NT2/D1 (cell line): ENCODE results near the gene KRTAP10-9.
"Not testable (repeated sequence)": the region's sequence is repeated elsewhere in the genome, so short reads cannot be mapped to it uniquely, and the experiment has no call there.

Experiments used
- DNase-seq: peaks from one replicate; pipeline ENCODE4 v3.0.0-alpha.2; 2011; ENCODE audit warnings: low read depth, low spot score
- H3K27me3 ChIP-seq: 2 replicates; pipeline ENCODE4 v1.6.0; 2011; ENCODE audit warnings: mild to moderate bottlenecking; ENCODE audit not compliant: insufficient read length, insufficient read depth
- H3K36me3 ChIP-seq: 2 replicates; pipeline ENCODE4 v1.6.1; 2011; ENCODE audit warnings: mild to moderate bottlenecking, low read length, mixed read lengths; ENCODE audit not compliant: insufficient read depth, insufficient read length
- H3K4me1 ChIP-seq: 2 replicates; pipeline ENCODE4 v1.5.1; 2011; ENCODE audit not compliant: insufficient read depth, insufficient read length
- H3K4me3 ChIP-seq: 2 replicates; pipeline ENCODE4 v1.5.1; 2011; ENCODE audit warnings: low read depth; ENCODE audit not compliant: insufficient read length
- H3K9ac ChIP-seq: 2 replicates; pipeline ENCODE4 v1.6.0; 2011; ENCODE audit warnings: low read depth; ENCODE audit not compliant: insufficient read length
- H3K9me3 ChIP-seq: 2 replicates; pipeline ENCODE4 v1.5.1; 2011; ENCODE audit warnings: mild to moderate bottlenecking, low read length; ENCODE audit not compliant: insufficient read depth
- SUZ12 ChIP-seq: IDR thresholded peaks from 2 replicates; pipeline ENCODE4 v1.6.1; 2011; ENCODE audit not compliant: insufficient read length, insufficient read depth; ENCODE audit errors: extremely low read depth
- YY1 ChIP-seq: IDR thresholded peaks from 2 replicates; pipeline ENCODE4 v1.6.1; 2011; ENCODE audit not compliant: insufficient read length, insufficient read depth
- ZNF274 ChIP-seq: IDR thresholded peaks from 2 replicates; pipeline ENCODE4 v1.6.1; 2011; ENCODE audit warnings: mild to moderate bottlenecking, low read depth, low read length

Gene KRTAP10-9

DNA sequence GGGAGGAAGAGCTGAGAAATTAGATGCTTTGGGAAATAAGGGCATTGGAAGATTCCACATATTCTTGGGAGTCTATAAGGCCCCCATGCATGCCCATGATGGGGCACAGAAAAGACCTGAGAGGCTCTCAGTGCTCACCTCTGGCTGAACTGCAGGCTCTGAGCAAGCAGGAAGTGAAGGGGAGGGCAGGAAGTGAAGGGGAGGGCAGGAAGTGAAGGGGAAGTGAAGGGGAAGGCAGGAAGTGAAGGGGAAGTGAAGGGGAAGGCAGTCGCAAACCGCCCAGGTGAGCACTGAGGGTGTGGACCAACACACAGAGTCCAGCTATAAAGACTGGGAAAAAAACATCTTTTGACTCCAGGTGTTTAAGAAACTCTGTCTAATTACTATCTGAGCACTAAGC lies 3.5 kb downstream of the KRTAP10-9 start:
- Histone ChIP-seq H3K4me3 (no peak overlapping the region), H3K9me3 (peaks cover 18% of the 10 kb centered on the region), H3K27me3 (no peaks in the 10 kb centered on the region), H3K9ac (no peak overlapping the region), H3K36me3 (no peaks in the 10 kb centered on the region), H3K4me1 (peaks cover 12% of the 10 kb centered on the region)
- no peak for DNase-seq
- no peak for TF ChIP-seq ZNF274
- TF ChIP-seq SUZ12: no peak
- no peak for TF ChIP-seq YY1

DNA sequence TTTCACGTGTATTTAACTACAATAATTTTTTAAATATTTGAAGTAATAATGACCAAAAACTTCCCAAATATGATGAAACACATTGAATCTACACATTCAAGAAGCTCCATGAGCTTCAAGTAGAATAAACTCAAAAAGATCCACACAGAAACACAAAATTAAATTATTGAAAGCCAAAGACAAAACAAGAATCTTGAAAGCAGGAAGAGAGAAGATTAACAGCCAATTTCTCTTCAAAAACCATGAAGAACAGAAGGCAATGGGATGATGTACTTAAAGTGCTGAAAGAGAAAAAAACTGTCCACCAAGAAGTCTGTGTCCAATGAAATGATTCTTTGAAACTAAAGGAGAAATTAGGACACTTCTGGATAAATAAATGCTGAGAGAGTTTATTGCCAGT lies 5.2 kb downstream of the KRTAP10-9 start:
- Histone ChIP-seq H3K9me3 (peaks cover 14% of the 10 kb centered on the region; the same call in 1 of the 2 replicates), H3K9ac (no peak overlapping the region), H3K36me3 (no peaks in the 10 kb centered on the region), H3K4me3 (no peak overlapping the region), H3K27me3 (no peaks in the 10 kb centered on the region), H3K4me1 (peaks cover 10% of the 10 kb centered on the region)
- TF ChIP-seq YY1 (no peak), SUZ12 (no peak), ZNF274 (no peak)
- DNase-seq: no peak

DNA sequence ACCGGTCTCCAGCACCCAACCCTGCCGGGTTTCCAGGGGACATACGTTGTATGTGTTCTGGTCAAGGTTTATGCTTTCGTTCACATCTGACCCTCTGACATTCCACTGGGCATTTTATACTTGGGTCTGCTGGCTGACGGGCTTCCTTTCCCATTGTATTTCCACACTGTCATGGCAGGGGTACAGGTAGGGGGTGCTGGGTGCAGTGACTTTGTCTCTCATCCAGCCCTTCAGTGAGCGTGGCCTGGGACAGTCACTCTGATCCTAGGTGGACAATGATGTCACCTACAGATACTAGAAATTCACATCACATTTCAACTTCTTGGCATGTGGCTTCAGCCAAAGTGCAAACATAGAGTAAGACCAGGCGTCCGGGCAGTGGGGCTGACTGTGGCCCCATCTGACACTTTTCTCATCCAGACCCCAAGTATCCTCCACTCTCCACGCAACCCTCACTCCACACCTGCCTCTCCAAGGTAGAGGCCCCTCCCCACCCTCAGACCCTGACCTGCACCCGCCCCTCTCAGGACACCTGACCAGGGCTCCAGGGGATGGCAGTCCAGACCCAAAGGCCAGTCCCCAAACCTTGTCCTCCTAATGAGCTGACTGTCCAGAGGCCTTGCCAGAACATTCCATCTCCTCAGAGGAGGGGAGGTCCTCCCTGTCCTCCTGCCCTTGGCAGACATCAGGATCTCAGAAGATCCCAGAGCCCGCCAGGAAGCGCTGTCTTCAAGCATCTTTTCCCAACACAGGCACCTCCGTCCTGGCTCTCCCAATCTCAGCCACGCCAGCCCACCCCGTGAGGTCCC lies 9.5 kb downstream of the KRTAP10-9 start:
- Histone ChIP-seq H3K9me3 (peaks cover 24% of the 10 kb centered on the region), H3K36me3 (no peaks in the 10 kb centered on the region), H3K27me3 (no peaks in the 10 kb centered on the region), H3K4me1 (peaks cover 4% of the 10 kb centered on the region), H3K4me3 (no peak overlapping the region), H3K9ac (no peak overlapping the region)
- no peak for DNase-seq
- TF ChIP-seq YY1: no peak
- TF ChIP-seq ZNF274: no peak
- TF ChIP-seq SUZ12: no peak

DNA sequence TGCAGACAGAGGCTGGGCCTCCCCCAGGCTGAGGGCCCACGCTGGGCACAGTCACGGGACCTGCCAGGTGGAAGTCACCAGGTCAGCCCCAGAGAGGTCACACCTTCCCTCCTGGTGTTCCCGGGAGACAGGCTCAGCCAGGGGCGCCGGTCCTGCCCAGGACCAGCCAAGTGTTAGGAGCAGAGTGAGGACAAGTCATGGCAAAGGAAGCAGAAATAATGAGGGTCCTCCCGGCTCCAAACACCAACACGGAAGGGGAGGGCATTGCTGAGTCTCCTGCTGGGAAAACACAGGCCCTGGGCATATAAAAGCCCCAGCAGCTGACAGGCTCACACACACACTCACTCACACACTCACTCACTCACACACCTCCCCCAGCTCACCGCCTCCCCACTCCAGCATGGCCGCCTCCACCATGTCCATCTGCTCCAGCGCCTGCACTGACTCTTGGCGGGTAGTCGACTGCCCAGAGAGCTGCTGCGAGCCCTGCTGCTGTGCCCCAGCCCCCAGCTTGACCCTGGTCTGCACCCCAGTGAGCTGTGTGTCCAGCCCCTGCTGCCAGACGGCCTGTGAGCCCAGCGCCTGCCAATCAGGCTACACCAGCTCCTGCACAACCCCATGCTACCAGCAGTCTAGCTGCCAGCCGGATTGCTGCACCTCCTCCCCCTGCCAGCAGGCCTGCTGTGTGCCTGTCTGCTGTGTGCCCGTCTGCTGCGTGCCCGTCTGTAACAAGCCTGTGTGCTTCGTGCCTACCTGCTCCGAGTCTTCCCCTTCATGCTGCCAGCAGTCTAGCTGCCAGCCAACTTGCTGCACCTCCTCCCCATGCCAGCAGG lies 10.3 kb downstream of the KRTAP10-9 start, which contains the start of gene KRTAP10-10:
Gene KRTAP10-10, plus strand, starts transcription at position 339 of the 833 bp plus-strand sequence. Its CDS starts 62 bp downstream, at position 401.
- Histone ChIP-seq H3K36me3 (no peaks in the 10 kb centered on the region), H3K4me3 (no peak within 1 kb of the TSS), H3K27me3 (no peaks in the 10 kb centered on the region), H3K9ac (no peak within 1 kb of the TSS), H3K9me3 (peaks cover 18% of the 10 kb centered on the region), H3K4me1 (peaks cover 4% of the 10 kb centered on the region)
- no peak for DNase-seq
- no peak for TF ChIP-seq YY1
- no peak for TF ChIP-seq ZNF274
- no peak for TF ChIP-seq SUZ12

DNA sequence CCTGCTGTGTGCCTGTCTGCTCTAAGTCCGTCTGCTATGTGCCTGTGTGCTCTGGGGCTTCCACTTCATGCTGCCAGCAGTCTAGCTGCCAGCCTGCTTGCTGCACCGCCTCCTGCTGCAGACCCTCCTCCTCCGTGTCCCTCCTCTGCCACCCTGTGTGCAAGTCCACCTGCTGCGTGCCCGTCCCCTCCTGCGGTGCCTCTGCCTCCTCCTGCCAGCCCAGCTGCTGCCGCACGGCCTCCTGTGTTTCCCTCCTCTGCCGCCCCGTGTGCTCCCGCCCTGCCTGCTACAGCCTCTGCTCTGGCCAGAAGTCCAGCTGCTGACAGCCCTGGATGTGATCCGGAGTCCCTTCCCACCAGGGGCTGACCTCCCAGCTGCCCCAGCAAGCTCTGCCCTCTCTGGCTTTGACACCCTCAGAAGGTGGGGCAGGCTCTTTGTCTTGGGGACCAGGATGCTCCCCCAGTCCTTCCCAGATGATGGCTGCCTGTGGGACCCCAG lies 11.0 kb downstream of the KRTAP10-9 start:
- DNase-seq, H3K36me3 ChIP-seq: not testable (repeated sequence)

DNA sequence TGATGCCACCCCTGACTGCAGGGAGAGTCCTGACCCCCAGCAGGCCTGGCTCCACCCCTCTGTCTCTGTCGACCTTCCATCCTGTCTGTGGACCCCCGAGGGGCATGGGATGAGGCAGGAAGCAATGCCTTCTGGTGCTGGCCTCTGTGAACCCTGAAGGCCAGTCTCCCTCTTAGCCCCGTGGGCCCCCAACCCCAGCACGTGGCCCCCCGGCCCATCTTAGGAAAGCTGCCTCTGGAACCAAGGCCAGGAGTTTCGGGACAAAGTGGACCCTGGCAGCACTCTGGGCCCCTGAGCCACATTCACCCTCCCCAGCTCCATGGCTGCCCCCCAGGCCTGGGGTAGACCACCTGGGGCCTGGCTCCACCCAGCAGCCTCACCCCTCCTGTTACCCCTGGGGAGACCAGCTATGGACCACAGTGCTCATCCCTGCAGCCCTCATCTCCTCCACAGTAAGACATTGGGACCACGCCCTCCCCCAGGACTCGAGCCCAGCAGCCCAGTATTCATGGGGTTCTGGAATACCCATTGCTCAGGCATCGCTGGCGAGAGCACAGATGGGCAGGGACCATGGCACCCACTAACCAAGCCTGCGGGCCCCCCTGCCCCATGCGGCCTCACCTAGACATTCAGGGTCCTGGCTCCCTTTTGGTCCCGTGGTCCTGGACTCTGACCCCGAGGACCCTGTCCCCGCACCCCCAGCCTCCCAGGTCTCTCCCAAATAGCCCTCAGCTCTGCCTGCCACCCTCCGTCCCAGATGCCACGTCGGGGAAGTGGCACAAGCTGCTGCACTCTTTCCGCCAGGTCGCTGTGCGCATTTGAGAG lies 11.8 kb downstream of the KRTAP10-9 start:
- not testable (repeated sequence) for H3K27me3 ChIP-seq, H3K9ac ChIP-seq, H3K4me1 ChIP-seq, DNase-seq, H3K4me3 ChIP-seq, H3K36me3 ChIP-seq
- H3K9me3 ChIP-seq: peaks cover 11% of the 10 kb centered on the region; the same call in 1 of the 2 replicates

More for the DNA sequence above, 11.0 kb downstream of the KRTAP10-9 start:
- not testable (repeated sequence) for H3K9ac ChIP-seq, H3K4me1 ChIP-seq, H3K4me3 ChIP-seq, H3K27me3 ChIP-seq
- peaks cover 12% of the 10 kb centered on the region; the same call in 1 of the 2 replicates for H3K9me3 ChIP-seq

DNA sequence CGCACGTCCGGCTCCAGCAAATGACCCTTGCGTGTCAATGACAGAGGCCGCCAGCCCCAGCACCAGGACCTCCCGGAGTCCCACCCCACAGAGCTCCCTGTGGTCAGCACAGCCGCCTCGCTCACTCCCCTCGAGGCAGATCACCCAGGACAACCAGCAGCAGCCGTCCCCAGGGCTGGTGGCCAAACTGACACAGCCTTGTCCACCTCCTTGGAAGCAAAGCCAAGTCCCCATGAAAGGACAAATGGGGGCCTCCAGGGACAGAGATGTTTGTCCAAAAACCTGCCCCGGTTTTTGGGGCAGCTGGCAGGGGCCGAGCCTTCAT lies 12.4 kb downstream of the KRTAP10-9 start:
- peaks cover 17% of the 10 kb centered on the region for H3K9me3 ChIP-seq
- TF ChIP-seq ZNF274: no peak
- no peak for TF ChIP-seq YY1
- TF ChIP-seq SUZ12: no peak

More for the DNA sequence above, 12.4 kb downstream of the KRTAP10-9 start:
- Histone ChIP-seq H3K4me3 (no peak overlapping the region), H3K36me3 (no peaks in the 10 kb centered on the region), H3K27me3 (no peaks in the 10 kb centered on the region), H3K4me1 (peaks cover 4% of the 10 kb centered on the region), H3K9ac (no peak overlapping the region)
- DNase-seq: no peak
